ENCODE results near the gene SRSF11. TPM values are rescaled to one million over a fixed set of nuclear protein-coding genes. Genes with fewer than 3 reads are reported as not detected.

Gene SRSF11
- total and polyA plus RNA-seq, 4 donors: 36.8 to 130 (median 96.6) TPM

GRCh38 chr1:70286453-70286852, 65.3 kb downstream of the SRSF11 start:
- no peak overlapping the region for H3K4me3 ChIP-seq (ENCODE audit: low read depth in 1 of 3, low read length in 3 of 3)
- peaks cover 3 to 8% (median 5%) of the 10 kb centered on the region in 4 donors for H3K36me3 ChIP-seq (ENCODE audit: control insufficient read depth in 4 of 4, insufficient read depth in 3 of 4, low read depth in 1 of 4, low read length in 3 of 4)
- WGBS: 97% methylated on average over 5 of the region's 5 CpGs
- H3K9me3 ChIP-seq (ENCODE audit: control insufficient read depth in 4 of 4, low read length in 3 of 4): no peaks in the 10 kb centered on the region
- no peak overlapping the region for H3K9ac ChIP-seq (ENCODE audit: low read depth in 1 of 2, low read length in 2 of 2)
- no peak for DNase-seq (ENCODE audit: low spot score)
- no peak for TF ChIP-seq HNF4A (conservative IDR thresholded peaks at IDR 0.05)
- TF ChIP-seq HNF4G (IDR thresholded peaks at IDR 0.05): no peak
- no peak for TF ChIP-seq GABPA (IDR thresholded peaks at IDR 0.05 in 1 of 2, conservative IDR thresholded peaks at IDR 0.05 in 1 of 2)
- TF ChIP-seq NR2F2 (IDR thresholded peaks at IDR 0.05): no peak
- TF ChIP-seq JUND (IDR thresholded peaks at IDR 0.05): no peak
- no peak for TF ChIP-seq REST (IDR thresholded peaks at IDR 0.05)
- TF ChIP-seq RXRA (IDR thresholded peaks at IDR 0.05): no peak
- H3K4me1 ChIP-seq (ENCODE audit: control insufficient read depth in 4 of 4, insufficient read depth in 4 of 4, low read length in 3 of 4): no peaks in the 10 kb centered on the region
- no peak overlapping the region for H3K27ac ChIP-seq (ENCODE audit: low read depth in 1 of 2, low read length in 2 of 2)
- H3K27me3 ChIP-seq (ENCODE audit: control insufficient read depth in 4 of 4, insufficient read depth in 4 of 4, low read length in 3 of 4): no peaks in the 10 kb centered on the region

- DNase-seq (ENCODE audit: low spot score): no peak
- Histone ChIP-seq H3K4me3 (ENCODE audit: low read depth in 1 of 3, low read length in 3 of 3) (no peak overlapping the region), H3K4me1 (ENCODE audit: control insufficient read depth in 4 of 4, insufficient read depth in 4 of 4, low read length in 3 of 4) (peaks cover 0 to 6% (median 0%) of the 10 kb centered on the region in 4 donors), H3K27me3 (ENCODE audit: control insufficient read depth in 4 of 4, insufficient read depth in 4 of 4, low read length in 3 of 4) (no peaks in the 10 kb centered on the region), H3K36me3 (ENCODE audit: control insufficient read depth in 4 of 4, insufficient read depth in 3 of 4, low read depth in 1 of 4, low read length in 3 of 4) (peaks cover 3 to 9% (median 5%) of the 10 kb centered on the region in 4 donors), H3K27ac (ENCODE audit: low read depth in 1 of 2, low read length in 2 of 2) (no peak overlapping the region), H3K9ac (ENCODE audit: low read depth in 1 of 2, low read length in 2 of 2) (no peak overlapping the region), H3K9me3 (ENCODE audit: control insufficient read depth in 4 of 4, low read length in 3 of 4) (no peaks in the 10 kb centered on the region)
- TF ChIP-seq YY1 (IDR thresholded peaks at IDR 0.05): no peak
- no peak for TF ChIP-seq JUND (IDR thresholded peaks at IDR 0.05)
- no peak for TF ChIP-seq SP1 (IDR thresholded peaks at IDR 0.05)
- TF ChIP-seq MAX (IDR thresholded peaks at IDR 0.05): no peak
- TF ChIP-seq NR2F2 (IDR thresholded peaks at IDR 0.05): no peak
- TF ChIP-seq HNF4G (IDR thresholded peaks at IDR 0.05): no peak
- TF ChIP-seq EGR1 (IDR thresholded peaks at IDR 0.05; ENCODE audit: low read depth in 2 of 2): no peak
- no peak for TF ChIP-seq HNF4A (conservative IDR thresholded peaks at IDR 0.05)
- TF ChIP-seq RXRA (IDR thresholded peaks at IDR 0.05): no peak
- TF ChIP-seq GABPA (IDR thresholded peaks at IDR 0.05 in 1 of 2, conservative IDR thresholded peaks at IDR 0.05 in 1 of 2): no peak
- TF ChIP-seq FOXA1 (IDR thresholded peaks at IDR 0.05): no peak
- no peak for TF ChIP-seq ZBTB33 (IDR thresholded peaks at IDR 0.05)
Observed at GRCh38 chr1:70288166-70288565, 67.0 kb downstream of the SRSF11 start.

GRCh38 chr1:70290218-70290617, 69.0 kb downstream of the SRSF11 start:
- Histone ChIP-seq H3K9ac (ENCODE audit: low read depth in 1 of 2, low read length in 2 of 2) (no peak overlapping the region), H3K36me3 (ENCODE audit: control insufficient read depth in 4 of 4, insufficient read depth in 3 of 4, low read depth in 1 of 4, low read length in 3 of 4) (peaks cover 3 to 11% (median 5%) of the 10 kb centered on the region in 4 donors), H3K4me3 (ENCODE audit: low read depth in 1 of 3, low read length in 3 of 3) (no peak overlapping the region), H3K4me1 (ENCODE audit: control insufficient read depth in 4 of 4, insufficient read depth in 4 of 4, low read length in 3 of 4) (peaks cover 0 to 22% (median 9%) of the 10 kb centered on the region in 4 donors), H3K27ac (ENCODE audit: low read depth in 1 of 2, low read length in 2 of 2) (no peak overlapping the region), H3K9me3 (ENCODE audit: control insufficient read depth in 4 of 4, low read length in 3 of 4) (no peaks in the 10 kb centered on the region), H3K27me3 (ENCODE audit: control insufficient read depth in 4 of 4, insufficient read depth in 4 of 4, low read length in 3 of 4) (no peaks in the 10 kb centered on the region)
- 91% methylated on average over 1 of the region's 1 CpG for WGBS
- DNase-seq (ENCODE audit: low spot score): no peak
- no peak for TF ChIP-seq REST (IDR thresholded peaks at IDR 0.05)
- TF ChIP-seq SP1 (IDR thresholded peaks at IDR 0.05): no peak
- no peak for TF ChIP-seq GABPA (IDR thresholded peaks at IDR 0.05 in 1 of 2, conservative IDR thresholded peaks at IDR 0.05 in 1 of 2)
- no peak for TF ChIP-seq EGR1 (IDR thresholded peaks at IDR 0.05; ENCODE audit: low read depth in 2 of 2)
- TF ChIP-seq FOXA1 (IDR thresholded peaks at IDR 0.05): no peak

Data from liver (tissue), 9 donors.